PC-3 (cell line): ENCODE results near the gene AGAP3.

Source experiments
- EZH2 ChIP-seq: fragments of 300-600 bp; sonication (generic); IDR thresholded peaks from one replicate; pipeline ENCODE4 v1.6.1; 2017; ENCODE audit warnings: antibody characterized with exemption, mild to moderate bottlenecking, low read length; ENCODE audit not compliant: unreplicated experiment
- EZH2phosphoT487 ChIP-seq: fragments of 300-600 bp; sonication (generic); IDR thresholded peaks from 2 replicates; pipeline ENCODE4 v1.6.1; 2018; ENCODE audit warnings: mild to moderate bottlenecking, antibody characterized with exemption, low read length, borderline replicate concordance
- TF ChIP-seq, protein P1 (sequence below): fragments of 300-600 bp; sonication (generic); conservative IDR thresholded peaks from 2 replicates; pipeline ENCODE4 v1.5.1; 2017; ENCODE audit warnings: antibody characterized with exemption, low read depth, mild to moderate bottlenecking, low read length

DNA sequence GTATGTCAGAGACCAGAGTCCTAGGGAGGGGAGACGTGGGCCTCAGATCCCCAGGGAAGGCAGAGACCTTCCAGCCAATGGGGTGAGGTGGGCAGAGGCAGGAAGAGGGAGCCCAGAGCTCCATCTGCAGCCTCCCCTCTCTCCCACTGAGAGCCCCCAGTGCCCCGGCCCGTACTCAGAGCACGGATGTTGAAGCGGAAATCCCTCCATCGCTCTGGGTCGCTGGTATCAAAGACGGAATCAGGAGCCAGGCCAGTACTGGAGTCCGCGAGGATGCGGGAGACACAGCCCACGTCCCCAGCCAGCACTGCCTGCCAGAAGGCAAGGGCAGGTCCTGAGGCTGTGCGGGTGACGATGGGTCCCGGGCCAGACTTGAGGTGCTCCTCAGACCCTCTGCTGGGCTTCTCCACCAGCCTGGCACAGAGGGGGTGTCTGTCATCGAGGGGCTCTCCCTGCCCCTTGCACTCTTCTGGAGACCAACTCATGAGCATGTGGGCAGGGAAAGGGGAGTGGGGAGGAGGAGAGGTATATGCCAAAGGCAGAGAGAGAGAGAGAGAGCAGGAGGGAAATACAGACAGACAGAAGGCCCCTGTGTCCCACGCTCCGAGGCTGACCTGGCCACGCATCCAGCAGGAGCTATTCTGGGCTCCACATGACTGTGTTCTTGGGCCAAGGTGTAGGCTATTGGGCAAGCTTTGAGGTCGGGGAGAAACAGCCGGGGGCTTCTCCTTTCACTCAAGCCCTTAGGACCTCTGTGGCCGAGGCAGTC is 100.5 kb downstream of the AGAP3 start, which contains the start of gene ASB10:
- TF ChIP-seq, protein P1, sequence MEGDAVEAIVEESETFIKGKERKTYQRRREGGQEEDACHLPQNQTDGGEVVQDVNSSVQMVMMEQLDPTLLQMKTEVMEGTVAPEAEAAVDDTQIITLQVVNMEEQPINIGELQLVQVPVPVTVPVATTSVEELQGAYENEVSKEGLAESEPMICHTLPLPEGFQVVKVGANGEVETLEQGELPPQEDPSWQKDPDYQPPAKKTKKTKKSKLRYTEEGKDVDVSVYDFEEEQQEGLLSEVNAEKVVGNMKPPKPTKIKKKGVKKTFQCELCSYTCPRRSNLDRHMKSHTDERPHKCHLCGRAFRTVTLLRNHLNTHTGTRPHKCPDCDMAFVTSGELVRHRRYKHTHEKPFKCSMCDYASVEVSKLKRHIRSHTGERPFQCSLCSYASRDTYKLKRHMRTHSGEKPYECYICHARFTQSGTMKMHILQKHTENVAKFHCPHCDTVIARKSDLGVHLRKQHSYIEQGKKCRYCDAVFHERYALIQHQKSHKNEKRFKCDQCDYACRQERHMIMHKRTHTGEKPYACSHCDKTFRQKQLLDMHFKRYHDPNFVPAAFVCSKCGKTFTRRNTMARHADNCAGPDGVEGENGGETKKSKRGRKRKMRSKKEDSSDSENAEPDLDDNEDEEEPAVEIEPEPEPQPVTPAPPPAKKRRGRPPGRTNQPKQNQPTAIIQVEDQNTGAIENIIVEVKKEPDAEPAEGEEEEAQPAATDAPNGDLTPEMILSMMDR: no peak
- TF ChIP-seq EZH2 (no peak), EZH2phosphoT487 (no peak)
